ENCODE data around the gene PIK3CD.

DNA sequence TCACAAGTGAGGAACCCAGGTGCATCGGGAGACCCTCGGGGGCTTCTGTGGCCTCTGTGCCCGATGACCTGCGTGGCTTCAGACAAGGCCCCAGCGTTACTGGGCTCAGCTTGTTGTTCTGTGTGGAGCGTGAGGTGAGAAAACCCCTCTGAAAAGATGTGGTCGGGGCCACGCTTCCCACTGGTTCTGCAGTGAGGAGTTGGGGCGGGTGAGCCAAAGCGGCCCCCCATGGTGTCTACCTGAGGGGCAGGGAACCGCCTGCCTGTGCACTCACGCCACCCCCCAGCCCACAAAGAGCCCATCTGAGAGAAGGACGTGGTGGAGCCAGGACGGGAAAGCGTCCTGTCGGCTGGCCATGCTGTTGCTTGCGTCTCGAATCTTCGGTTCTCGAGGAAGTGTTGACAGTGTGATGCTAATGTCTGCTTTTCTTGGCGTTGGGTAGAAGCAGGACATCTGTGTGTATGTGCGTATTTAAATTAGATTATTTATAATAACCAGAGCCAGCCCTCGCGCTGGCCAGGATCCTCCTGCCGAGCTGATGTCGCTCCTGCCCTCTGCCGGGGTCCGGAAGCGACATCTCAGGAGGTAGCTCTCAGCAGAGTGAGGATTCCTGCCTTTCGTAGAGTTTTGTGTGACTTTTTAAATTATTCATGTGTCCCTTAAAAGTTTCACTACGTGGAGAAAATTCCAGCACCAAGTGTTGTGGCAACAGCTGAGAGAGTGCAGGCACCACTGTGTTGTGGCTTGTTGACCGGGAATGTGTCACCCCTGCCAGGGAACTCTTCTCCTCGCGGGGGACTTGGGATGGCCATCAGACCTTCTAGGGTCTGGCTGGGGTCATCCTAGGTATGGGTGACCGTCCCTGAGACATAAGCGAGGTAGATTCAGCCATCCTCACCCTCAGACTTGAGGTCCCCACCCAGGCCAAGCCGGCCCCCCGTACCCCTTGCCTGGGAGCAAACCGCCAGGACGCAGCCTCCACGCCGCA, 47.5 kb upstream of the PIK3CD start:
- TF ChIP-seq CTCF (IDR thresholded peaks at IDR 0.05; ENCODE audit: extremely low read depth in 1 of 2, insufficient read depth in 1 of 2, low read depth in 1 of 2, low read length in 2 of 2) (no peak), POLR2A (IDR thresholded peaks at IDR 0.05; ENCODE audit: low read depth, low read length) (no peak), GATA2 (IDR thresholded peaks at IDR 0.05; ENCODE audit: insufficient read depth, insufficient read length, low read depth, low read length) (no peak), POLR2AphosphoS5 (IDR thresholded peaks at IDR 0.05; ENCODE audit: insufficient read depth, low read depth, low read length) (no peak), EZH2 (IDR thresholded peaks at IDR 0.05; ENCODE audit: borderline replicate concordance, low read depth, low read length, severe bottlenecking) (no peak), FOS (IDR thresholded peaks at IDR 0.05; ENCODE audit: borderline replicate concordance, insufficient read depth, low read length) (no peak)
- TF ChIP-seq, protein P1, sequence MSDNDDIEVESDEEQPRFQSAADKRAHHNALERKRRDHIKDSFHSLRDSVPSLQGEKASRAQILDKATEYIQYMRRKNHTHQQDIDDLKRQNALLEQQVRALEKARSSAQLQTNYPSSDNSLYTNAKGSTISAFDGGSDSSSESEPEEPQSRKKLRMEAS (IDR thresholded peaks at IDR 0.05; ENCODE audit: insufficient read depth, insufficient read length) = no peak
